Nephron (organoid): Measurements from ENCODE around the gene HMCN1.

Experiments used
- H3K27ac Mint-ChIP-seq, 3 experiments: 2 replicates each; pipeline ENCODE4 v1.8.0; 2020; ENCODE audit warnings: mixed read lengths in 3 of 3, mild to moderate bottlenecking in 2 of 3, moderate library complexity in 1 of 3
- H3K27me3 Mint-ChIP-seq: 2 replicates; pipeline ENCODE4 v1.8.0; 2021; ENCODE audit warnings: low read depth, mild to moderate bottlenecking, moderate library complexity, mixed read lengths
- H3K36me3 Mint-ChIP-seq: 2 replicates; pipeline ENCODE4 v1.8.0; 2020; ENCODE audit warnings: low read depth, mixed read lengths
- H3K4me1 Mint-ChIP-seq: 2 replicates; pipeline ENCODE4 v1.8.0; 2020; ENCODE audit warnings: mixed read lengths
- H3K4me3 Mint-ChIP-seq, 3 experiments: 2 replicates each; pipeline ENCODE4 v1.8.0; 2020; ENCODE audit warnings: mild to moderate bottlenecking in 3 of 3, mixed read lengths in 3 of 3, moderate library complexity in 2 of 3
- H3K9me3 Mint-ChIP-seq: 2 replicates; pipeline ENCODE4 v1.8.0; 2020; ENCODE audit warnings: mixed read lengths
- CTCF ChIP-seq, 3 experiments: fragments of 200-600 bp; sonication (generic); IDR thresholded peaks; one replicate each; pipeline ENCODE4 v1.5.0; 2021; ENCODE audit warnings: antibody characterized with exemption in 3 of 3; ENCODE audit not compliant: unreplicated experiment in 3 of 3

HMCN1 gene

GRCh38 chr1:186112280-186112679, 378.1 kb downstream of the HMCN1 start:
- Mint-ChIP-seq H3K9me3 (no peaks in the 10 kb centered on the region), H3K27me3 (no peaks in the 10 kb centered on the region), H3K4me3 (no peak overlapping the region), H3K4me1 (no peaks in the 10 kb centered on the region), H3K36me3 (peaks cover 39% of the 10 kb centered on the region), H3K27ac (no peak overlapping the region)
- TF ChIP-seq CTCF (IDR thresholded peaks at IDR 0.05; ENCODE audit: unreplicated experiment in 3 of 3): no peak

- Mint-ChIP-seq H3K4me3 (no peak overlapping the region), H3K4me1 (no peaks in the 10 kb centered on the region), H3K9me3 (no peaks in the 10 kb centered on the region), H3K27me3 (no peaks in the 10 kb centered on the region), H3K36me3 (peaks cover 40% of the 10 kb centered on the region), H3K27ac (no peak overlapping the region)
- TF ChIP-seq CTCF (IDR thresholded peaks at IDR 0.05; ENCODE audit: unreplicated experiment in 3 of 3): no peak
Observed at GRCh38 chr1:186113461-186113860, 379.3 kb downstream of the HMCN1 start.

- no peak for TF ChIP-seq CTCF (IDR thresholded peaks at IDR 0.05; ENCODE audit: unreplicated experiment in 3 of 3)
- Mint-ChIP-seq H3K9me3 (no peaks in the 10 kb centered on the region), H3K27me3 (no peaks in the 10 kb centered on the region), H3K4me1 (no peaks in the 10 kb centered on the region), H3K27ac (no peak overlapping the region), H3K4me3 (no peak overlapping the region), H3K36me3 (peaks cover 24% of the 10 kb centered on the region)
Observed at GRCh38 chr1:186118724-186119123, 384.5 kb downstream of the HMCN1 start.

GRCh38 chr1:186122837-186123236, 388.6 kb downstream of the HMCN1 start:
- Mint-ChIP-seq H3K27ac (no peak overlapping the region), H3K27me3 (no peaks in the 10 kb centered on the region), H3K4me1 (no peaks in the 10 kb centered on the region), H3K9me3 (no peaks in the 10 kb centered on the region), H3K4me3 (no peak overlapping the region), H3K36me3 (peaks cover 14% of the 10 kb centered on the region)
- no peak for TF ChIP-seq CTCF (IDR thresholded peaks at IDR 0.05; ENCODE audit: unreplicated experiment in 3 of 3)

- no peak for TF ChIP-seq CTCF (IDR thresholded peaks at IDR 0.05; ENCODE audit: unreplicated experiment in 3 of 3)
- H3K27ac Mint-ChIP-seq: no peak overlapping the region
- no peaks in the 10 kb centered on the region for H3K9me3 Mint-ChIP-seq
- no peaks in the 10 kb centered on the region for H3K27me3 Mint-ChIP-seq
- H3K4me1 Mint-ChIP-seq: no peaks in the 10 kb centered on the region
- no peak overlapping the region for H3K4me3 Mint-ChIP-seq
- H3K36me3 Mint-ChIP-seq: peaks cover 3% of the 10 kb centered on the region
Observed at GRCh38 chr1:186125035-186125434, 390.8 kb downstream of the HMCN1 start.

- H3K27me3 Mint-ChIP-seq: no peaks in the 10 kb centered on the region
- no peaks in the 10 kb centered on the region for H3K36me3 Mint-ChIP-seq
- no peak overlapping the region for H3K4me3 Mint-ChIP-seq
- TF ChIP-seq CTCF (IDR thresholded peaks at IDR 0.05; ENCODE audit: unreplicated experiment in 3 of 3): no peak
- H3K27ac Mint-ChIP-seq: no peak overlapping the region
- no peaks in the 10 kb centered on the region for H3K4me1 Mint-ChIP-seq
- H3K9me3 Mint-ChIP-seq: no peaks in the 10 kb centered on the region
Observed at GRCh38 chr1:186125511-186125910, 391.3 kb downstream of the HMCN1 start.
